Colonic mucosa (tissue), 4 donors: ENCODE results near the gene NIN. TPM values are rescaled to one million over a fixed set of nuclear protein-coding genes. Genes with fewer than 3 reads are reported as not detected.

ENCODE experiments used
- DNase-seq: peaks from one replicate; pipeline ENCODE4 v3.0.0-alpha.2; 2020
- H3K27ac ChIP-seq: fragments of 200-600 bp; one replicate; pipeline ENCODE4 v1.8.0; 2021
- H3K27me3 ChIP-seq: fragments of 200-600 bp; one replicate; pipeline ENCODE4 v1.8.0; 2021
- H3K36me3 ChIP-seq: fragments of 200-600 bp; one replicate; pipeline ENCODE4 v1.8.0; 2021
- H3K4me1 ChIP-seq: fragments of 200-600 bp; one replicate; pipeline ENCODE4 v1.8.0; 2021; ENCODE audit warnings: mild to moderate bottlenecking
- H3K4me3 ChIP-seq: fragments of 200-600 bp; one replicate; pipeline ENCODE4 v1.8.0; 2021
- H3K9ac ChIP-seq, 2 donors: one replicate each; pipeline ENCODE4 v1.7.0; 2013; ENCODE audit warnings: control low read depth in 2 of 2, low read depth in 2 of 2, low read length in 2 of 2
- H3K9me3 ChIP-seq: fragments of 200-600 bp; one replicate; pipeline ENCODE4 v1.8.0; 2021
- CTCF ChIP-seq: fragments of 200-600 bp; IDR thresholded peaks from one replicate; pipeline ENCODE4 v1.8.0; 2022; ENCODE audit warnings: antibody characterized with exemption, mild to moderate bottlenecking
- intact Hi-C: fragments of 100-400 bp; cut with DNase I; formaldehyde crosslinking; loops from one replicate; pipeline ENCODE4 v1.14.1; 2022
- total RNA-seq, 2 donors: library from RNA; stranded (reverse); fragmentation: NEBNext Ultra II Directional in 1 of 2; extraction: Animal tissue kit (Norgen Biotek cat#: 25700) in 1 of 2; gene quantifications; one replicate each; pipeline ENCODE4 v1.2.1, GENCODE V29; 2021
- donor health status: healthy.
- donor health status: DM: no; HTN: no; CAD: no.
- donor health status: DM: no; HTN: no; CAD: no.

NIN gene
- total RNA-seq, 2 donors from 2014 or later = 13.7 to 19.8 TPM

DNA sequence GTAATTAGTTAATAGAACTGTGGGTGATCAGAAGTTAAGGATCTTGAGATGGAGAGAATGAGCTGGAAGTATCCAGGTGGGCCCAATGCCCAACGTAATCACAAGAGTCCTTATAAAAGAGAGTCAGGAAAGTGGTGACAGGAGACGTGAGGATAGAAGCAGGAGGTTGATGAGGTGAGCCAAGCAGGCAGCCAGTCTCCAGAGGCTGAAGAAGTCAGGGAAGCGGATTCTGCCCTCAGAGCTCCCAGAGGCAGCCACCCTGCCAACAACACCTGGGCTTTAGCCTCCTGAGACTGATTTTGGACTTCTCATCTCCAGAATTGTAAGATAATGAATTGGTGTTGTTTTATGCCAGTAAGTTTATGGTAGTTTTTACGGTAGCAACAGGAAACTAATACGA is 152.8 kb downstream of the NIN start:
- no peak overlapping the region for H3K9ac ChIP-seq
- TF ChIP-seq CTCF = no peak
- no peak overlapping the region for H3K27ac ChIP-seq
- H3K4me1 ChIP-seq = no peaks in the 10 kb centered on the region
- no peak for DNase-seq
- no peaks in the 10 kb centered on the region for H3K27me3 ChIP-seq
- intact Hi-C loops = no loop called here
- no peaks in the 10 kb centered on the region for H3K36me3 ChIP-seq
- no peak overlapping the region for H3K4me3 ChIP-seq
- no peaks in the 10 kb centered on the region for H3K9me3 ChIP-seq

- no peak overlapping the region for H3K4me3 ChIP-seq
- intact Hi-C loops = no loop called here
- no peak for TF ChIP-seq CTCF
- H3K27me3 ChIP-seq = no peaks in the 10 kb centered on the region
- no peaks in the 10 kb centered on the region for H3K9me3 ChIP-seq
- H3K4me1 ChIP-seq = no peaks in the 10 kb centered on the region
- DNase-seq = no peak
- no peak overlapping the region for H3K9ac ChIP-seq
- no peaks in the 10 kb centered on the region for H3K36me3 ChIP-seq
- no peak overlapping the region for H3K27ac ChIP-seq
Observed at GRCh38 chr14:50677527-50678063, 153.4 kb downstream of the NIN start.

DNA sequence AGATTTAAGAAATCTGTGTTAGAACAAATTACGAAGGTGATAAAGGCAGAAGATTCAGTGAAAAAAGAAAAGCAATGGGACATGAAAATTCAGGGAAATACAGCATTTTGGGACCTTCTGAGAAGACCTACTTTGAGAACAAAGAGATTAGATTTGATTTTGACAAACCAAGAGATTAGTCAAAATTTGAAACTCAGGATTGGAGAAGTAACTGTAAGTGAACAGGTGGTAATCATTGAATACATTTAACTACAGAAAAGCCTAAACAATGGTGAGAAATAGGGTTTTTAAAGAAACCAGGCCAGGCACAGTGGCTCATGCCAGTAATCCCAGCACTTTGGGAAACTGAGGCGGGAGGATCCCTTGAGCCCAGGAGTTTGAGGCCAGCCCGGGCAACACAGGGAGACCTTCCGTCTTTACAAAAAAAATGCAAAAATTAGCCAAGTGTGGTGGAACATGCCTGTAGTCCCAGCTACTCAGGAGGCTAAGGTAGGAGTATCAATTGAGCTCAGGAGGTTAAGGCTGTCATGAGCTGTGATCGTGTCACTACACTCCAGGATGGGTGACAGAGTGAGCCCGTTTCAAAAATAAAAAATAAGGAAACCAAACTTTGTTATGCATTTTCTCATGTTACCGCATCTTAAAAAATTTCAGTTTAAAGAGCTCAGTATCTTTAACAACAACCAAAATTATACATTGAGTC is 154.0 kb downstream of the NIN start:
- DNase-seq = no peak
- Histone ChIP-seq H3K4me3 (no peak overlapping the region), H3K27ac (no peak overlapping the region), H3K27me3 (no peaks in the 10 kb centered on the region), H3K9ac (no peak overlapping the region), H3K36me3 (no peaks in the 10 kb centered on the region), H3K4me1 (no peaks in the 10 kb centered on the region), H3K9me3 (no peaks in the 10 kb centered on the region)
- intact Hi-C loops = no loop called here
- TF ChIP-seq CTCF = no peak

DNA sequence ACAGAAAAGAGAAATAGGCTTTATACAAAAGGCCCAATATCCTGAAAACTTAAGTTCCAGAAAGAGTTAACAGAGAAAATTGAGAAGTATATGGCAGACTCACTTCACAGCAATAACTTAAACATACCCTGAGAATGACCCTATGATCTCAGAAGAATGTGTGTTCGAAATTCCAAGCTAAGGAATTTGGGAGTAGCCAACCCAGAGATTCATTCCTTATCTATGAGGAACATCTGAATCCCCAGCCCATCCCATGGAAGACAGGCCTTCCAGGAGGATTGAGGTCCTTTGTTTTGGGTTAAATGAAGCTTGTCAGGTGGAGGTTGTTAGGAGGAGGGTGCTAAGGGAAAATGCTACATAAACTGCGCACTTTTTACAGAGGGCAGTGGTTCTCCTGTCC is 155.4 kb downstream of the NIN start:
- no peak overlapping the region for H3K27ac ChIP-seq
- DNase-seq = no peak
- H3K9ac ChIP-seq = no peak overlapping the region
- no peak overlapping the region for H3K4me3 ChIP-seq
- H3K4me1 ChIP-seq = no peaks in the 10 kb centered on the region
- H3K36me3 ChIP-seq = no peaks in the 10 kb centered on the region
- H3K27me3 ChIP-seq = no peaks in the 10 kb centered on the region
- TF ChIP-seq CTCF = no peak
- intact Hi-C loops = no loop called here
- H3K9me3 ChIP-seq = no peaks in the 10 kb centered on the region

DNA sequence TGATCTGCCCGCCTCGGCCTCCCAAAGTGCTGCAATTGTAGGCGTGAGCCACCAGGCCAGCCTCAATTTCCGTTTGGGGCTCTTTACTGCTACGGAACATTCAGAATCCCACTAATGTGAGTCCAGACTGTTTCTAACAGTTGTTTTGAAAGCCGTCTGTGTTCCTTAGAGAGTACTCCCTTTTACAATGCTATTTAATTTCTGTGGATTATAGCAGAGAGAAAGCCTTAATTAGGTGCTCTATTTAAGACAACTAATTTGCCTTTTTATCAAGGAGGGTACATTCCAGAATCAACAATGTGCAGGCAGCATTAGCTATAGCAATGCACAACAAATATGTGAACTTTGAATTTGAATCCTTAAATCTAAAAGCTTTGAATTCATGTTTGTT is 160.1 kb downstream of the NIN start:
- intact Hi-C loops = no loop called here
- Histone ChIP-seq H3K9ac (no peak overlapping the region), H3K27ac (no peak overlapping the region), H3K4me3 (no peak overlapping the region), H3K9me3 (no peaks in the 10 kb centered on the region), H3K27me3 (no peaks in the 10 kb centered on the region), H3K4me1 (no peaks in the 10 kb centered on the region), H3K36me3 (no peaks in the 10 kb centered on the region)
- TF ChIP-seq CTCF = no peak
- no peak for DNase-seq
